Measurements from ENCODE around the gene EARS2.
"Not testable (repeated sequence)": the region's sequence is repeated elsewhere in the genome, so short reads cannot be mapped to it uniquely, and the experiment has no call there.

Gene EARS2

GRCh38 chr16:23566724-23567123, 9.6 kb upstream of the EARS2 start:
- DNase-seq: no peak

DNA sequence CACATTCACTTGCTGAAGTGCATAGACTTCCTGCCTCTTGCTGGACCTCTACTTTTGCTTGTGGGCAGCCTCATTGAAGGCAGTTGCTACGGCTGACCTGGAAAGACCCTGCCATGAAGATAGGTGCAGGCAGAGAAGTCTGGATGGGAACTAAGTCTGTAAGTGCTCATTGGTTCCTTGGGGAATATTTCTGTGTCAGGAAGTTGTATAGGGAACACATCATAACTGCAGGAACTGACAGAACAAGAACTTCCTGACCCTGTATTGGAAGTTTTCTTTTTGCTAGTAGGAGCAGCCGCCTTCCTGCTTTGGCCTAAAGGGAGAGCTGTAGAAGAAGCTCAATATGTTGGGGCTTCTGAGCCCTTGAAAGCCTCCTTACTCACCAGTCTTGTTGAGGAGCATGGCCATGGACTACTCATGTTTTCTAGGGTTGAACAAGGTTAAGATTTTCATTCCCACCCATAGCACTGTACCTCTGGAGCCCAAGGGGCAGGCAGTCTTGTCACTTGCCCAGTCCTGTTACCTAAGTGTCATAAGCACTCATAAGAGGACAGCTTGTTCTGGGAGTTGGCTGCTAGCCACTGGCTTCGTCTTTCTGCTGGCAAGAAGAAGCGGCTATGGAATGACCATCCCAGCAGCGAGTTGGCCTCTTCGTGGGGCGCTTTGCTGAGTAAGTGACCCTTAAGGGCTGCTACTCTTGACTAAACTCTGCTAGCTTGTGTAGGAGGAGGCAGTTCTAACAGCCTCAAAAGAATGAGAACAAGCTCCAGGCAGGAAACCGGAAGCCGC, 7.6 kb upstream of the EARS2 start:
- no peak for DNase-seq

- DNase-seq: no peak
These were observed 6.0 kb upstream of the EARS2 start for GRCh38 chr16:23563186-23563585.

- no peak for DNase-seq
These were observed 5.4 kb upstream of the EARS2 start for GRCh38 chr16:23562505-23562904.

- DNase-seq: no peak
These were observed 4.4 kb upstream of the EARS2 start for GRCh38 chr16:23561586-23561985.

GRCh38 chr16:23557779-23558702, 891 bp upstream of the EARS2 start:
- no peak for DNase-seq

GRCh38 chr16:23554536-23554935, 2.6 kb downstream of the EARS2 start:
- no peak for DNase-seq

DNA sequence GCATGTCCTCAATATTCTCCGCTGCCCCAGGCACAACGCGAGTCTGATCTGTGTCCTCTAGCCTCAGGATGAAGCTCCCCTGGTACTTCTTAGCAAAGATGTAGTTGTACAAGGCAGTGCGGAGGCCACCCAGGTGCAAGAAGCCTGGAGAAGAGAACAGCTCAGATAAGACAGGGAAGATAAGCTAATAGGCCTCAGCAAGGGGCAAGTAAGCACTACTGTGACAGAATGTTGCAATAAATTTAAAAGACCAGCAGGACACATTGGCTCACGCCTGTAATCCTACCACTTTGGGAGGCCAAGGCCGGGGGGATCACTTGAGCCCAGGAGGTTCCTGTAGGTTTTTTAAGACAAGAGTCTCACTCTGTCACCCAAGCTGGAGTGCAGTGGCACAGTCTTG, 5.0 kb downstream of the EARS2 start:
- no peak for DNase-seq

DNA sequence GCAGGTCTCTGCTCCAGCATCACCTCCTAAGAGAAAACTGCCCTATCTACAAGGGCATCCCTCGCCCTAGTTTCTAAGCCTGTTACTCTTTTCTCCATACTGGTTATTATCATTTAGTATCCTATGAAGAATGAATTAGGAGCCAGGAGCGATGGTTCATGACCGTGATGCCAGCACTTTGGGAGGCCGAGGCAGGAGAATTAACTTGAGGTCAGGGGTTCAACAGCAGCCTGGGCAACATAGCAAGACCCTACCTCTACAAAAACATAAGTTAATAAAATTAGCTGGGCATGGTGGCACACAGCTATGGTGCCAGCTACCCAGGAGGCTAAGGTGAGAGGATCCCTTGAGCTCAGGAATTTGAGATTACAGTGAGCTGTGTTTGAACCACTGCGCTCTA, 7.2 kb downstream of the EARS2 start:
- DNase-seq: no peak

- no peak for DNase-seq
These were observed 12.7 kb downstream of the EARS2 start for GRCh38 chr16:23544436-23544835.

DNA sequence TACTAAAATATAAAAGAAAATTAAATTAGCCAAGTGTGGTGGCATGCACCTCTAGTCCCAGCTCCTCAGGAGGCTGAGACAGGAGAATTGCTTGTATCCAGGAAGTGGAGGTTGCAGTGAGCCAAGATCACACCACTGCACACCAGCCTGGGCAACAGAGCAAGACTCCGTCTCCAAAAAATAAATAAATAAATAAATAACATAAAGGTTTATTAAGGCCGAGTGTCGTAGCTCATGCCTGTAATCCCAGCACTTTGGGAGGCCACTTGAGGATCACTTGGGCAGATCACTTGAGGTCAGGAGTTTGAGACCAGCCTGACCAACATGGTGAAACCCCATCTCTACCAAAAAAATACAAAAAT, 16.4 kb downstream of the EARS2 start:
- DNase-seq: not testable (repeated sequence)

DNA sequence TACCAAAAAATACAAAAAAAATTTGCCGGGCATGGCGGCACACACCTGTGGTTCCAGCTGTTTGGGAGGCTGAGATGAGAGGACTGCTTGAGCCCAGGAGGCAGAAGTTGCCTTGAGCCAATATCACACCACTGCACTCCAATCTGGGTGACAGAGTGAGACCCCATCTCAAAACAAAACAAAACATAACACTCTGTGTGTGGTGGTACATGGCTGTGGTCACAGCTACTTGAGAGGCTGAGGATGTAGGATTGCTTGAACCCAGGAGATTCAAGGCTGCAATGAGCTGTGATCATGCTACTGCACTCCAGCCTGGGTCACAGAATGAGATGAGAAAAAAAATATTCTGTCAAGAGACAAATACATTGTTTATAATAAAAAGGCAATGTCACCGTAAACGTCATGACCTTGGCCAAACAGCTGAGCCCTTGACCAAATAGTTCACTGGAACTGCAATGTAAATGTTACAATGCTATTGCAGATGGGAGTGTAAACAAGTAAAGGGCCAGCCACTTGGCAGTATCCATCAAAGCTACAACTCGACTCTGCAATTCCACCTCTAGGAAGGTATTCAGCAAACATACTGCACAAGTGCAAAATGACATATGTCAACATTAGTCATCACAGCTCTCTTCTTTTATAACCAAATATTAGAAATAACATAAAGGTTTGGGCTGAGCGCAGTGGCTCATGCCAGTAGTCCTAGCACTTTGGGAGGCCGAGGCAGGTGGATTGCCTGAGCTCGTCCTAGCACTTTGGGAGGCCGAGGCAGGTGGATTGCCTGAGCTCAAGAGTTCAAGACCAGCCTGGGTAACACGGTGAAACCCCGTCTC, 16.9 kb downstream of the EARS2 start:
- no peak for DNase-seq

GRCh38 chr16:23538919-23539278, 18.3 kb downstream of the EARS2 start:
- no peak for DNase-seq

DNA sequence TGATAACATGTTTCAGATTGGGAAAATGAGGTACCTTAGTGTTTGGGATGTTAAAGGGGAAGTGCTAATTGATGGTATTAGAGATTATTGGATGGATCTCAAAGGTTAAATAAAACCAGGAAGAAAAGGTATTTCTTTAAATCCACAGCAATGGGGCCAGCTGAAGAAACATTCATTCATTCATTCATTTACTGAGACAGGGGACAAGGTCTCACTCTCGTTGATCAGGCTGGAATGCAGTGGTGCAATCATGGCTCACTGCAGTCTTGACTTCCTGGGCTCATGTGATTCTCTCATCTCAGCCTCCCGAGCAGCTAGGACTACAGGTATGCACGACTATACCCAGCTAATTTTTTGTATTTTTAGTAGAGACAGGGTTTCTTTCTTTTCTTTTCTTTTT, 19.8 kb downstream of the EARS2 start:
- DNase-seq: no peak

GRCh38 chr16:23535901-23536300, 21.2 kb downstream of the EARS2 start:
- DNase-seq: no peak

- no peak for DNase-seq
These were observed 22.0 kb downstream of the EARS2 start for GRCh38 chr16:23534868-23535860.

GRCh38 chr16:23532448-23532847, 24.7 kb downstream of the EARS2 start:
- DNase-seq: no peak

GRCh38 chr16:23530062-23530461, 27.1 kb downstream of the EARS2 start:
- DNase-seq: no peak

DNA sequence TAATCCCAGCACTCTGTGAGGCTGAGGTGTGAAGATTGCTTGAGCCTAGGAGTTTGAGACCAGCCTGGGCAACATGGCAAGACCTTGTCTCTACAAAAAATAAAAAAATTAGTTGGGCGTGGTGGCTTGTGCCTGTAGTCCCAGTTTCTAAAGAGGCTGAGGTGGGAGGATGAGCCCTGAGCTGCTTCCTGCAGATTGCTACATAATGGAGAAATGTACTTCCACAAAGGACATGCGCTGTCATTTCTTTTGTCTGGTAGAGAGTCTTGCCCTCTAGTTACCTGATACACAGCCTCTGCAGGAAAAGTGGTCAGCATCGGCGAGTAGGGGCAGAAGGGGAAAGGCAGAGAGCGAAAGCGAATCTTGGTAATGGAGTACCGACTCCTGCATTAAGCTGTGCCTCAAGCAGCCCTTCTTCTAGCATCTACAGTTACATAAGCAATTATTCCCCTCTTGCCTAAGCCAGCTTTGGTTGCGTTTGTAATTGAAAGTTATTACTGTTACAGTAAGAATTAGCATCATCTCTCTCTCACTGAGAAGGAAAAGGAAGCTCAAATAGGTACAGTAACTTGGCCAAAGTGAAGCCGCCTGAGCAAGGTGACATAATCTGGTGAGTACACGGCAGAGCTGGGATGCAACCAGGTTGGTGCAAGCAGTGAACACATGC, 28.4 kb downstream of the EARS2 start:
- DNase-seq: no peak

GRCh38 chr16:23527961-23528643, 29.0 kb downstream of the EARS2 start:
- no peak for DNase-seq

DNA sequence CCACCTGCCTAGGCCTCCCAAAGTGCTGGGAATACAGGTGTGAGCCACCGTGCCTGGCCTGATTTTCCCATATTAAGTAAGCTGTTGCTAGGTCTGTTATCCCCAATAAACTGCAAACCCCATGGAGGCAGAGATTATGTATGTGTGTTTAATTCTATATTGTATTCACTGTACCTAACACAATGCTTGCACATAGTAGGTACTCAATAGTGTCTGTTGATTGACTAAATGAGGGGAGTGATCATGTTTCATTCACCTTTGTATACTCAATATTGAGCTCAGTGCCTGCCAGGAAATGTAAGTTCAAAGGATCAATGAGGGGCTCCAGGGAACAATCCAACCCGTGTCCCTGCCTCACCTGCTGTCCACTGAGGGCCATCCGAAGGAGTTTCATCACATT, 32.3 kb downstream of the EARS2 start:
- DNase-seq: no peak
